ENCODE results near the gene NUMBL. TPM values are rescaled to one million over a fixed set of nuclear protein-coding genes. Genes with fewer than 3 reads are reported as not detected.

The NUMBL gene
- total and polyA plus RNA-seq, 4 donors, result 19.0 to 66.5 (median 35.1) TPM

- Histone ChIP-seq H3K9me3 (ENCODE audit: control insufficient read depth, insufficient read depth, low read length) (no peaks in the 10 kb centered on the region), H3K27ac (ENCODE audit: low read depth, low read length) (no peak overlapping the region), H3K36me3 (ENCODE audit: control insufficient read depth, insufficient read depth, low read length) (peaks cover 72% of the 10 kb centered on the region), H3K4me3 (ENCODE audit: low read depth, low read length) (no peak overlapping the region), H3K27me3 (ENCODE audit: control insufficient read depth, insufficient read depth, low read length) (no peaks in the 10 kb centered on the region), H3K4me1 (ENCODE audit: control insufficient read depth, insufficient read depth, low read length) (no peaks in the 10 kb centered on the region)
- no peak for DNase-seq (ENCODE audit: low read depth in 4 of 6, low spot score in 6 of 6)
- WGBS (ENCODE audit: insufficient coverage), result 92% methylated on average over 13 of the region's 18 CpGs
Observed at GRCh38 chr19:40704491-40705361, 14.3 kb upstream of the NUMBL start.

GRCh38 chr19:40703029-40703755, 12.7 kb upstream of the NUMBL start:
- no peak for DNase-seq (ENCODE audit: low read depth in 4 of 6, low spot score in 6 of 6)
- no peaks in the 10 kb centered on the region for H3K4me1 ChIP-seq (ENCODE audit: control insufficient read depth, insufficient read depth, low read length)
- no peak overlapping the region for H3K27ac ChIP-seq (ENCODE audit: low read depth, low read length)
- H3K27me3 ChIP-seq (ENCODE audit: control insufficient read depth, insufficient read depth, low read length), result no peaks in the 10 kb centered on the region
- H3K9me3 ChIP-seq (ENCODE audit: control insufficient read depth, insufficient read depth, low read length), result no peaks in the 10 kb centered on the region
- peaks cover 71% of the 10 kb centered on the region for H3K36me3 ChIP-seq (ENCODE audit: control insufficient read depth, insufficient read depth, low read length)
- 80% methylated on average over 18 of the region's 24 CpGs for WGBS (ENCODE audit: insufficient coverage)
- no peak overlapping the region for H3K4me3 ChIP-seq (ENCODE audit: low read depth, low read length)

- 49% methylated on average over 17 of the region's 18 CpGs for WGBS (ENCODE audit: insufficient coverage)
- H3K27me3 ChIP-seq (ENCODE audit: control insufficient read depth, insufficient read depth, low read length), result no peaks in the 10 kb centered on the region
- no peak overlapping the region for H3K4me3 ChIP-seq (ENCODE audit: low read depth, low read length)
- DNase-seq (ENCODE audit: low read depth in 4 of 6, low spot score in 6 of 6), result no peak
- H3K27ac ChIP-seq (ENCODE audit: low read depth, low read length), result no peak overlapping the region
- H3K4me1 ChIP-seq (ENCODE audit: control insufficient read depth, insufficient read depth, low read length), result no peaks in the 10 kb centered on the region
- H3K9me3 ChIP-seq (ENCODE audit: control insufficient read depth, insufficient read depth, low read length), result no peaks in the 10 kb centered on the region
- peaks cover 69% of the 10 kb centered on the region for H3K36me3 ChIP-seq (ENCODE audit: control insufficient read depth, insufficient read depth, low read length)
Observed at GRCh38 chr19:40702337-40703012, 12.0 kb upstream of the NUMBL start.

- WGBS (ENCODE audit: insufficient coverage), result 97% methylated on average over 3 of the region's 6 CpGs
- no peaks in the 10 kb centered on the region for H3K4me1 ChIP-seq (ENCODE audit: control insufficient read depth, insufficient read depth, low read length)
- H3K36me3 ChIP-seq (ENCODE audit: control insufficient read depth, insufficient read depth, low read length), result peaks cover 68% of the 10 kb centered on the region
- no peaks in the 10 kb centered on the region for H3K9me3 ChIP-seq (ENCODE audit: control insufficient read depth, insufficient read depth, low read length)
- H3K27ac ChIP-seq (ENCODE audit: low read depth, low read length), result no peak overlapping the region
- no peak overlapping the region for H3K4me3 ChIP-seq (ENCODE audit: low read depth, low read length)
- no peak for DNase-seq (ENCODE audit: low read depth in 4 of 6, low spot score in 6 of 6)
- no peaks in the 10 kb centered on the region for H3K27me3 ChIP-seq (ENCODE audit: control insufficient read depth, insufficient read depth, low read length)
Observed at GRCh38 chr19:40701758-40702157, 11.3 kb upstream of the NUMBL start.

- 92% methylated on average over 5 of the region's 9 CpGs for WGBS (ENCODE audit: insufficient coverage)
- DNase-seq (ENCODE audit: low read depth in 4 of 6, low spot score in 6 of 6), result no peak
- no peak overlapping the region for H3K4me3 ChIP-seq (ENCODE audit: low read depth, low read length)
- no peaks in the 10 kb centered on the region for H3K9me3 ChIP-seq (ENCODE audit: control insufficient read depth, insufficient read depth, low read length)
- no peaks in the 10 kb centered on the region for H3K4me1 ChIP-seq (ENCODE audit: control insufficient read depth, insufficient read depth, low read length)
- H3K27ac ChIP-seq (ENCODE audit: low read depth, low read length), result no peak overlapping the region
- H3K36me3 ChIP-seq (ENCODE audit: control insufficient read depth, insufficient read depth, low read length), result peaks cover 74% of the 10 kb centered on the region
- no peaks in the 10 kb centered on the region for H3K27me3 ChIP-seq (ENCODE audit: control insufficient read depth, insufficient read depth, low read length)
Observed at GRCh38 chr19:40700083-40700482, 9.6 kb upstream of the NUMBL start.

GRCh38 chr19:40697007-40697406, 6.6 kb upstream of the NUMBL start:
- no peak overlapping the region for H3K4me3 ChIP-seq (ENCODE audit: low read depth, low read length)
- no peaks in the 10 kb centered on the region for H3K27me3 ChIP-seq (ENCODE audit: control insufficient read depth, insufficient read depth, low read length)
- no peak for DNase-seq (ENCODE audit: low read depth in 4 of 6, low spot score in 6 of 6)
- peaks cover 73% of the 10 kb centered on the region for H3K36me3 ChIP-seq (ENCODE audit: control insufficient read depth, insufficient read depth, low read length)
- WGBS (ENCODE audit: insufficient coverage), result 83% methylated on average over 1 of the region's 6 CpGs
- no peaks in the 10 kb centered on the region for H3K9me3 ChIP-seq (ENCODE audit: control insufficient read depth, insufficient read depth, low read length)
- H3K27ac ChIP-seq (ENCODE audit: low read depth, low read length), result no peak overlapping the region
- H3K4me1 ChIP-seq (ENCODE audit: control insufficient read depth, insufficient read depth, low read length), result peaks cover 6% of the 10 kb centered on the region

- Histone ChIP-seq H3K4me1 (ENCODE audit: control insufficient read depth, insufficient read depth, low read length) (peaks cover 17% of the 10 kb centered on the region), H3K36me3 (ENCODE audit: control insufficient read depth, insufficient read depth, low read length) (peaks cover 72% of the 10 kb centered on the region), H3K27ac (ENCODE audit: low read depth, low read length) (no peak overlapping the region), H3K9me3 (ENCODE audit: control insufficient read depth, insufficient read depth, low read length) (no peaks in the 10 kb centered on the region), H3K4me3 (ENCODE audit: low read depth, low read length) (no peak overlapping the region), H3K27me3 (ENCODE audit: control insufficient read depth, insufficient read depth, low read length) (no peaks in the 10 kb centered on the region)
- no peak for DNase-seq (ENCODE audit: low read depth in 4 of 6, low spot score in 6 of 6)
- WGBS (ENCODE audit: insufficient coverage), result 100% methylated on average over 1 of the region's 5 CpGs
Observed at GRCh38 chr19:40695881-40696280, 5.4 kb upstream of the NUMBL start.

GRCh38 chr19:40693896-40694295, 3.4 kb upstream of the NUMBL start:
- H3K27ac ChIP-seq (ENCODE audit: low read depth, low read length), result no peak overlapping the region
- H3K36me3 ChIP-seq (ENCODE audit: control insufficient read depth, insufficient read depth, low read length), result peaks cover 57% of the 10 kb centered on the region
- no peaks in the 10 kb centered on the region for H3K27me3 ChIP-seq (ENCODE audit: control insufficient read depth, insufficient read depth, low read length)
- H3K9me3 ChIP-seq (ENCODE audit: control insufficient read depth, insufficient read depth, low read length), result no peaks in the 10 kb centered on the region
- H3K4me3 ChIP-seq (ENCODE audit: low read depth, low read length), result no peak overlapping the region
- peaks cover 30% of the 10 kb centered on the region for H3K4me1 ChIP-seq (ENCODE audit: control insufficient read depth, insufficient read depth, low read length)
- 50% methylated on average over 2 of the region's 4 CpGs for WGBS (ENCODE audit: insufficient coverage)
- DNase-seq (ENCODE audit: low read depth in 4 of 6, low spot score in 6 of 6), result no peak

GRCh38 chr19:40693150-40693788, 2.8 kb upstream of the NUMBL start:
- no peak overlapping the region for H3K27ac ChIP-seq (ENCODE audit: low read depth, low read length)
- WGBS (ENCODE audit: insufficient coverage), result 86% methylated on average over 9 of the region's 11 CpGs

More at GRCh38 chr19:40693150-40693788, 2.8 kb upstream of the NUMBL start:
- no peak overlapping the region for H3K4me3 ChIP-seq (ENCODE audit: low read depth, low read length)
- no peak for DNase-seq (ENCODE audit: low read depth in 4 of 6, low spot score in 6 of 6)
- no peaks in the 10 kb centered on the region for H3K27me3 ChIP-seq (ENCODE audit: control insufficient read depth, insufficient read depth, low read length)
- H3K9me3 ChIP-seq (ENCODE audit: control insufficient read depth, insufficient read depth, low read length), result no peaks in the 10 kb centered on the region
- peaks cover 57% of the 10 kb centered on the region for H3K36me3 ChIP-seq (ENCODE audit: control insufficient read depth, insufficient read depth, low read length)
- peaks cover 30% of the 10 kb centered on the region for H3K4me1 ChIP-seq (ENCODE audit: control insufficient read depth, insufficient read depth, low read length)

Data from spinal cord (tissue), 10 donors.